Nephron (organoid): ENCODE results near the gene ST8SIA1.
A peak's percentile ranks its signal among the peaks of the same experiment; 100 is the strongest.

Experiments
- H3K27ac Mint-ChIP-seq, 3 experiments: 2 replicates each; pipeline ENCODE4 v1.8.0; 2020; ENCODE audit warnings: mixed read lengths in 3 of 3, mild to moderate bottlenecking in 2 of 3, moderate library complexity in 1 of 3
- H3K27me3 Mint-ChIP-seq: 2 replicates; pipeline ENCODE4 v1.8.0; 2021; ENCODE audit warnings: low read depth, mild to moderate bottlenecking, moderate library complexity, mixed read lengths
- H3K36me3 Mint-ChIP-seq: 2 replicates; pipeline ENCODE4 v1.8.0; 2020; ENCODE audit warnings: low read depth, mixed read lengths
- H3K4me1 Mint-ChIP-seq: 2 replicates; pipeline ENCODE4 v1.8.0; 2020; ENCODE audit warnings: mixed read lengths
- H3K4me3 Mint-ChIP-seq, 3 experiments: 2 replicates each; pipeline ENCODE4 v1.8.0; 2020; ENCODE audit warnings: mild to moderate bottlenecking in 3 of 3, mixed read lengths in 3 of 3, moderate library complexity in 2 of 3
- H3K9me3 Mint-ChIP-seq: 2 replicates; pipeline ENCODE4 v1.8.0; 2020; ENCODE audit warnings: mixed read lengths
- TF ChIP-seq, protein P1 (sequence below), 3 experiments: fragments of 200-600 bp; sonication (generic); IDR thresholded peaks; one replicate each; pipeline ENCODE4 v1.5.0; 2021; ENCODE audit warnings: antibody characterized with exemption in 3 of 3; ENCODE audit not compliant: unreplicated experiment in 3 of 3

The ST8SIA1 gene

GRCh38 chr12:22266101-22266500 lies 68.4 kb downstream of the ST8SIA1 start:
- peaks cover 8% of the 10 kb centered on the region for H3K4me1 Mint-ChIP-seq
- H3K4me3 Mint-ChIP-seq, result no peak overlapping the region
- H3K9me3 Mint-ChIP-seq, result no peaks in the 10 kb centered on the region
- H3K27ac Mint-ChIP-seq, result no peak overlapping the region
- H3K27me3 Mint-ChIP-seq, result no peaks in the 10 kb centered on the region
- TF ChIP-seq, protein P1, sequence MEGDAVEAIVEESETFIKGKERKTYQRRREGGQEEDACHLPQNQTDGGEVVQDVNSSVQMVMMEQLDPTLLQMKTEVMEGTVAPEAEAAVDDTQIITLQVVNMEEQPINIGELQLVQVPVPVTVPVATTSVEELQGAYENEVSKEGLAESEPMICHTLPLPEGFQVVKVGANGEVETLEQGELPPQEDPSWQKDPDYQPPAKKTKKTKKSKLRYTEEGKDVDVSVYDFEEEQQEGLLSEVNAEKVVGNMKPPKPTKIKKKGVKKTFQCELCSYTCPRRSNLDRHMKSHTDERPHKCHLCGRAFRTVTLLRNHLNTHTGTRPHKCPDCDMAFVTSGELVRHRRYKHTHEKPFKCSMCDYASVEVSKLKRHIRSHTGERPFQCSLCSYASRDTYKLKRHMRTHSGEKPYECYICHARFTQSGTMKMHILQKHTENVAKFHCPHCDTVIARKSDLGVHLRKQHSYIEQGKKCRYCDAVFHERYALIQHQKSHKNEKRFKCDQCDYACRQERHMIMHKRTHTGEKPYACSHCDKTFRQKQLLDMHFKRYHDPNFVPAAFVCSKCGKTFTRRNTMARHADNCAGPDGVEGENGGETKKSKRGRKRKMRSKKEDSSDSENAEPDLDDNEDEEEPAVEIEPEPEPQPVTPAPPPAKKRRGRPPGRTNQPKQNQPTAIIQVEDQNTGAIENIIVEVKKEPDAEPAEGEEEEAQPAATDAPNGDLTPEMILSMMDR (IDR thresholded peaks at IDR 0.05; ENCODE audit: unreplicated experiment in 3 of 3), result no peak
- H3K36me3 Mint-ChIP-seq, result no peaks in the 10 kb centered on the region

GRCh38 chr12:22264380-22264779 lies 70.1 kb downstream of the ST8SIA1 start:
- Mint-ChIP-seq H3K4me3 (peak overlapping the region in 1 of 3 experiments; percentile 5), H3K27me3 (no peaks in the 10 kb centered on the region), H3K36me3 (no peaks in the 10 kb centered on the region), H3K27ac (peak overlapping the region in 1 of 3 experiments; percentile 41), H3K4me1 (peaks cover 6% of the 10 kb centered on the region), H3K9me3 (no peaks in the 10 kb centered on the region)
- TF ChIP-seq, protein P1 (IDR thresholded peaks at IDR 0.05; ENCODE audit: unreplicated experiment in 3 of 3), result no peak

DNA sequence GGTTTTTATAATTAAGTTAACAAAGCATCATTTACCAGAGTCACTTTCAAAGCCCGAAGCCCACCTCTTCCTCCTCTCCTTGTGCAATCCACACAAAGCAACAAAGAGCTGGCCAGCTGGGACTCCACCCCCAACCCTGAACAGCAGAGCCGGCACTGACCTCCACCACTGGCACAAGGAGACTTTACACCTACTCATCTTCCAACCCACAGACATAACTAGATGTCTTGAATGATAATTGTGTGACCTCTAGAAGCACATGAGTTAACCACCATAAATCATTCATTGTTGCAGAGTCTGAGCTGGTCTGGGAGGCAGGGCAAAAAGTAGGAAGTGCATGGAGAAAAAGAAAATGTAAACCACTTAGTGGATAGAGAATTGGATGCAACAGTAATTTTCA lies 72.2 kb downstream of the ST8SIA1 start:
- H3K4me1 Mint-ChIP-seq, result peaks cover 6% of the 10 kb centered on the region
- H3K27me3 Mint-ChIP-seq, result no peaks in the 10 kb centered on the region
- no peak overlapping the region for H3K4me3 Mint-ChIP-seq
- peak overlapping the region; percentile 19 to 55 (median 20) for H3K27ac Mint-ChIP-seq
- H3K9me3 Mint-ChIP-seq, result no peaks in the 10 kb centered on the region
- TF ChIP-seq, protein P1 (IDR thresholded peaks at IDR 0.05; ENCODE audit: unreplicated experiment in 3 of 3), result no peak
- no peaks in the 10 kb centered on the region for H3K36me3 Mint-ChIP-seq

- Mint-ChIP-seq H3K27me3 (no peaks in the 10 kb centered on the region), H3K4me1 (peaks cover 6% of the 10 kb centered on the region), H3K4me3 (no peak overlapping the region), H3K36me3 (no peaks in the 10 kb centered on the region), H3K27ac (peak overlapping the region in 1 of 3 experiments; percentile 9), H3K9me3 (no peaks in the 10 kb centered on the region)
- TF ChIP-seq, protein P1 (IDR thresholded peaks at IDR 0.05; ENCODE audit: unreplicated experiment in 3 of 3), result no peak
Observed at GRCh38 chr12:22257100-22257499, 77.4 kb downstream of the ST8SIA1 start.

GRCh38 chr12:22256605-22257004 lies 77.9 kb downstream of the ST8SIA1 start:
- TF ChIP-seq, protein P1 (IDR thresholded peaks at IDR 0.05; ENCODE audit: unreplicated experiment in 3 of 3), result no peak
- peaks cover 6% of the 10 kb centered on the region for H3K4me1 Mint-ChIP-seq
- H3K27me3 Mint-ChIP-seq, result no peaks in the 10 kb centered on the region
- H3K36me3 Mint-ChIP-seq, result no peaks in the 10 kb centered on the region
- H3K27ac Mint-ChIP-seq, result peak overlapping the region in 2 of 3 experiments; percentile 3 to 9
- no peaks in the 10 kb centered on the region for H3K9me3 Mint-ChIP-seq
- H3K4me3 Mint-ChIP-seq, result no peak overlapping the region

DNA sequence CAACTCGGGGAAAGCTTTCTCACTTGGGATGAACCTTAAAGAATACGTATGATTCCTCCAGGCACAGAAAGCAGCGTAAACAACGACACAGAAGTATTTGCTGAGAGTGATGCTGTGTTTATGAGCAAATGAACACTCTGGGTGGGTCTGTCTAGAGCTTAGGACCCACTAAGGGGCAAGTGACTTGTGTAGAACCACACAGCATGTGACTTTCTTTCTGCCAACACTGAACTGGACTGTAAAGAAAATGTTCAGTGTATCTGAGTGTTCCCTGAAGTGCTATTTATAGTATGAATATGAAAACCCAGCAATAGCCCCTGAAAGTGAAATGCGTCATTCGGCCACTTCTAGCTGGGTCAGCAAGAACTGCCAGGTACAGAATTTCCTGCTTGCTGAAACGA lies 78.5 kb downstream of the ST8SIA1 start:
- Mint-ChIP-seq H3K4me1 (peaks cover 6% of the 10 kb centered on the region), H3K9me3 (no peaks in the 10 kb centered on the region), H3K4me3 (no peak overlapping the region), H3K27ac (no peak overlapping the region), H3K36me3 (no peaks in the 10 kb centered on the region), H3K27me3 (no peaks in the 10 kb centered on the region)
- TF ChIP-seq, protein P1 (IDR thresholded peaks at IDR 0.05; ENCODE audit: unreplicated experiment in 3 of 3), result no peak
